Pulmonary artery endothelial cell (primary cell): Measurements from ENCODE around the gene WNT11. TPM values are rescaled to one million over a fixed set of nuclear protein-coding genes. Genes with fewer than 3 reads are reported as not detected.

Source experiments
- DNase-seq: peaks from one replicate; pipeline ENCODE4 v3.0.0-alpha.2; 2011; ENCODE audit warnings: low read depth, low spot score
- total RNA-seq: library from RNA; depleted of rRNA; stranded (reverse); fragments of >200 nt; gene quantifications from 2 replicates; pipeline ENCODE4 v1.2.3, GENCODE V29; 2014

Gene WNT11
- total RNA-seq, 1 donor from 2014 or later: not detected

DNA sequence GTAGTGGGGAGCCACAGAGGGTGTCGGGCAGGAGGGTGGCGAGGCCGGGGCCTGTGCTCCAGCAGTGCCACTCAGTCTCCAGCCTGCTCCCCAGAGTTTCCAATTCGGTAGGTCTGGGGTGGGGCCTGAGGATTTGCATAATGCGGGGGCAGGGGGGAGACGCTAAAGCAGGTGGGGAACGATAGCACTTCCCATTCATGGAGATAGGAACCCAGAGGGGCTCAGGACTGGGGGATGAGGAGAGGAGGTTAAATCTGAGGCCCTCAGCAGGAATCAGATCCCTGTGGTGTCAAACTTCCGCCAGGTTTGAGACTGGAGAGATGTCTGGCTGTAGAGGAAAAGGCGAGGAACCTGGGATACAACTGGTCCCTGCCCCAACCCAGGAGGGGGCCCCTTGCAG is 29.8 kb downstream of the WNT11 start:
- DNase-seq: no peak

DNA sequence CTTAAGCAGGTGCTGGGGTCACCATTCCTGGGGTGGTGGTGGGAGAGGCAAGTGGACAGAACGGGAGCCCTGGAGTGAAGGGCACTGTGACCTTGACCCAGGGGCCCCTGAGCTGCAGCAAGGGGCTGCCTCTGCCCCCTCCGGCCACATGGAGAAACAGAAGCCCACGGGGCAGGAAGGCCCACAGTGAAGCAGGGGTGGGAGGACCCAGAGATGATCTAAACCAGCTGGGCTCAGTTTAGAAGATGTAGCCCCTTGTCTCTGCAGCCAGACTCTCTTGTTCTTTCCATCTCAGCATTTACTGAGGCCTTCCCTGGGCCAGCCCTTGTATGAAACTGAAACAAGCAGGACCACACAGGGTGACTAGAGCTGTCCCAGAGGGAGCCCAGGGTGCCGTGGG is 30.5 kb downstream of the WNT11 start:
- no peak for DNase-seq

GRCh38 chr11:76174330-76174729 is 32.0 kb downstream of the WNT11 start:
- DNase-seq: no peak

GRCh38 chr11:76173663-76174062 is 32.6 kb downstream of the WNT11 start:
- DNase-seq: no peak

DNA sequence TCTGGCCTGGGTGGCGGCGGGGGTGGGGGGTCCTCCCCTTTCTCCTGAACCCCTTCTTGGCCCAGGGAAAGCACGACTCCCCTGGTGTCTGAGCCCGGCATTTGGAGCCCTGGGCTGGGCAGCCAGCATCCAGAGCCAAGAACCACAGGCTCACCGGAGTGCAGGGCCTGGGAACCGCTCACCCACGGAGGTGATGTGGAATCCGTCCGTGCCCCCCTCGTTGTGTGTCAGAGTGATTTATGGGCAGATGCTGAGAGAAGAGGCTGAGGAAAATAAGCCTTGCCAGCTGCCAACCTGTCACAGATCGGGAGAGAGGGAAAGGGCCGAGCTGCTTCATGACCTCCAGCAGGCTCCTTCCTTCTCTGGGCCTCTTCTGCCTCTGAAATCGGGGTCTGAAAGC is 33.7 kb downstream of the WNT11 start:
- no peak for DNase-seq

DNA sequence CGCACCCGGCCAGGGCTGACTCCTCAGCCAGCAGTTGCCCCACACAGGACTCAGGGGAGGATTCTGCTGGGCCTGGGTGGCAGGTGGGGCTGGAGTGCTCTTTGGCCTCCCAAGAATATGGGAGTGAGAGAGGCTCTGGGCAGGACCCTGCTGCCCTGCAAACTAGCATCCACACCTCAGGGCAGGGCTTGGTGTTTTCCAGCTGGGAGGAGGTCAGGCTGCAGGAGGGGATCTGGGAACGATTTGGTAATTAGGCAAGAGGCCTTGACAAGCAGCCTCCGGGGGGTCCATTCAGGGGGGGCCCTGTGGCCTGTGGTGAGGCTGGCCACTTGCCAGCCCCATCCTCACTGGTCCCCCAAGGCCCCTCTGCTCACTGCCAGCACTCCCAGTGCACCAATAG is 35.8 kb downstream of the WNT11 start:
- DNase-seq: no peak

DNA sequence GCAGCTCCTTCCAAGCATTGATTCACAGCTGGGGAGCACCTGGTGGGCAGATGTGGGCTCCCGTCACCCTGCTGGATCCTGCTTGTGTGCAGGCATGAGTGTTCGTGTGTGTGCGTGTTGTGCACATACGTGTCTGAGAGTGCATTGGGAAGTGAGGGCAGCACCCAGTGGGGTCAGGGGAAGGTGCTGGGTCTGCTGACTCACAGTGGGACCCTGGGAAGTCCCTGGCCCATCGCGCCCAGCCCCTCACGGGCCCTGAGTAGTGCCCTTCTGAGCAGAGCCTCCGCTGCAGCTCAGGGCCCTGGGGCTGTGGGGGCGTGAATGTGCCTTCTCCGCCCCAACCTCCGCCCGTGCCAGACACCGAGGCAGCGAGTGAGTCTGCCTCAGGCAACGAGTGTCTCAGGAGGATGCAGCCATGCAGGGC is 36.8 kb downstream of the WNT11 start:
- DNase-seq: no peak

- DNase-seq: no peak
Observed at GRCh38 chr11:76167590-76167989, 38.7 kb downstream of the WNT11 start.

- DNase-seq: no peak
Observed at GRCh38 chr11:76166314-76166713, 40.0 kb downstream of the WNT11 start.

DNA sequence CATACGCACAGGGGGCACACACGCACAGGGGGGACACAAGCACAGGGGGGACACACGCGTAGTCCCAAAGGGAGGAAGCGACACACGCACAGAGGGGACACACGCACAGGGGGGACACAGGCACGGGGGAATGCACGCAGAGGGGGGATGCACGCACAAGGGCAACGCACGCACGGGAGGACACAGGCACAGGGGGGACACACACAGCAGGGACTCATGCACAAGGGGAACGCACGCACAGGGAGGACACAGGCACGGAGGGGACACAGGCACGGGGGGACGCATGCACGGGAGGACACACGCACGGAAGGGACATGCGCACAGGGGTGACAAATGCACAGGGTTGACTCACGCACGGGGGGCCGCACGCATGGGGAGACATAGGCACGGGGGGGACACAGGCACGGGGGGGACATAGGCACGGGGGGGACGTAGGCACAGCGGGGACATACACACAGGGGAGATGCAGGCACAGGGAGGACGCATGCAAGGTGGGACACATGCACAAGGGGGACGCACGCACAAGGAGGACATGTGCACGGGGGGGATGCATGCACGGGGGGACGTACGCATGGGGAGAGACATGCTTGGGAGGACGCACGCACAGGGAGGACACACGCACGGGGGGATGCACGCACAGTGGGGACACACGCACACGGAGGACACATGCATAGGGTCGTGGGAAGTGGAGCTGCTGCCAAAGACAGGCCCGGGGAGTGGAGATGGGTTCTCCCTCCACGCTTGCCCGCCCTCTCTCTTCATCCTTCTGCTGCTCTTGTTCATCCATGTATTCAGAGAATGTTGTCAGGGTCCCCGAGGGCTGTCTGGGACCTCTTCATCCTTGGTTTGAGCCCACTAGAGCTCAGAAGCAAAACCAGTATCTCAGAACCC is 41.2 kb downstream of the WNT11 start:
- no peak for DNase-seq

DNA sequence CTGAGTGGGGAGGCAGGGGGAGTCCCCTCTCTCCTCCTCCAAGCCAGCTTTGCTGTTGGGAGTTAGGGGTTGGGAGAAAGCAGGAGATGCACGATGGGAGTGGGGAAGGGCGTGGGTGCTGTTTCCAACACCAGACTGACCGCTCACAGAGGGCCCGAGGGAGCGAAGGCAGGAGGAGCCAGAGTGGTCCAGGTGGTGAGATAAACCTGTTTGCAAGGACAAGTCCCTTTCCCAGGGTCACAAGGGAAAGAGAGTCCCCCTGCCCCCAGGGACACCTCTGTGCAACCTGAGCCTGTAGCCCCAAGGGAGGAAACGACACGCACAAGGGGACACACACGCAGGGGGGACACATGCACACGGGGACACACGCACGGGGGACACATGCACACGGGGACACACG is 42.2 kb downstream of the WNT11 start:
- no peak for DNase-seq

DNA sequence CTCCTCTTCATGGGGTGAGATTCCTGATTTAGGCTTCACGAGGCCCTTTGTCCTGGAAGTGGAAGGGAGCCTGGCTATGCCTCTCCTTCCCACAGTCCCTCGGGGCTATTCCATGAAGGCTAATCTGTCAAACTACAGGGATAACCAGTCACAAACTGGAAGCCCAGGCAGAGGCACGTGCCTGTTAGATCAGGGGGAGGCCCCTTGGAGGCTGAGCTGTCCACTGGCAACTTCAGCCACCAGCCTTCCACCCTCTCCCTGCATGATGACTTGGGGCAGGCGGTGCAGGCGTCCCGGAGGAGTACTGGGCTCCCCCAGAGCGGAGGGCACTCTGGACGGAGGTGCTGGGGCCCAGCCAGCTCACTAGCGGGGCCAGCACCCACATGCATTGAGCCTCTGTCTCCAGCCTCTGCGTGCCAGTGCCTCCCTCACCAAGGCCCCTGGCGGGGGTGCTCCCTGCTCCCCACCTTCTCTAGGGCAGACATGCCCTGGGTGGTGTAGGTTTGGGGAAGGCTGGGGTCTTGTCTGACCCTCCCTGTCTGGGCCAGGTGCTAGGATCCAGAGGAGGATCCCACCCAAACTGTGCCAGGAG is 42.9 kb downstream of the WNT11 start:
- DNase-seq: no peak

- DNase-seq: no peak
Observed at GRCh38 chr11:76162336-76163288, 43.7 kb downstream of the WNT11 start.

DNA sequence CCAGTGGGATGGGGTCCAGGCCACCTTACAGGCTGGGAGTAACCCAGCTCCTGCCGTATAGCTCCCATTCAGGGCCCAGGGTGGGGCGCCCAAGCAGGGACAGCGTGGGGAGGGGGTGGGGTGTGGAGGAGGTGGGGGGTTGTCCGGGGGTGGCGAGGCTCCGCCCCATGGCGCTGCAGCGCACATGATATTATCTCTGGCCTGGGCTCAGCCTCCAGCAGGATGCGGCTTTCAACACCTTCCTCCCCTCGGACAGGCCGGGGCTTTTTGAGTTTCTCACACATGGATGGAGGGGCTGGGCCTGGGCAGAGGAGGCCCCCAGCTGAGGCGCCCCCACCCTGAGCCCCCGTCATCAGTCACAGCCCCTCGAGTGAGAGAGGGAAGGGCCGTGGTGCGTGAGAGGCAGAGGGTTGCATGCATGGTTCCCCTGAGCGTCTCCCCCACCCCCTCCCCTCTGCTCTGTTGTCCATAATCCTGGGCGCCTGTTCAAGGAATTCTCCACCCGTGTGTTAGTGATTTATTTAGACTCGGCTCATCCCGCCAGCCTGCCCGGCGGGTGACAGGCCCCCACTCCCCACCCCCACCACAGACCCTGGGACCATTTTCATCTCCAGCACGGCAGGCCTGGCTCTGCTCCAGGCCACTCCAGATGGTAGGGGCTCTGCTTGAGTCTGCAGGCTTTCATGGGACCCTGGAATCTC is 44.9 kb downstream of the WNT11 start:
- no peak for DNase-seq

- no peak for DNase-seq
Observed at GRCh38 chr11:76160856-76161255, 45.4 kb downstream of the WNT11 start.

DNA sequence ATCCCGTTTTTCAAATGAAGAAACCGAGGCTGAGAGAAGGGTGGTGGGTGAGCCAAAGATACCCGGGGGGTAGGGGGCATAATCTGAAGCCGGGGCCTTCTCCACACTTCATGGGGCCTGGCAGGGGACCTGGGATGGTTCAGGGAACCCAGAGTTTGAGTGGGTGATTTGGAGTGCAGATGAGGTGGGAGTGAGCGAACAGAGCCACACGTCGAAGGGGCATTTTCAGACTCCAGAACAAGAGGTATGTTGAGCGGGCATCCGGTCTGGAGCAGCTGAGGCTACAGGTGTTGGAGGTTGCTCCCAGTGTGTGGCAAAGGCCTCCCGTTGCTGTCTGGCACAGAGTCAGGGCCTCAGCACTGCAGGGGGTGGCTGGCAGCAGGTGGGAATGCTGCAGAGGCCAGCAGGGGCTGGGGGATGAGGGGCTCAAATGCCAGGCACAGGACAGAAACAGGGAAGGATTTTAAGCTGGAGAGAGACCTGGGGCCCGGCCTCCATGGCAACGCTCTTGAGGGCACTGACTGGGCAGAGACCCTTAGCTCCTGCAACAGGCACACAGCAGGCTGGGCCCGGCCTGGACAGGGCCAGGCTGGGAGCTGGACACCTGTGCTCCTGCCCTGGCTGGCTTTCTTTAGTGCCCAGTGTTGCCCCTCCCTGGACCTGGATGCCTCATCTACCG is 46.2 kb downstream of the WNT11 start:
- no peak for DNase-seq

GRCh38 chr11:76159303-76159937 is 46.9 kb downstream of the WNT11 start:
- DNase-seq: no peak

GRCh38 chr11:76158394-76159302 is 47.7 kb downstream of the WNT11 start:
- no peak for DNase-seq

DNA sequence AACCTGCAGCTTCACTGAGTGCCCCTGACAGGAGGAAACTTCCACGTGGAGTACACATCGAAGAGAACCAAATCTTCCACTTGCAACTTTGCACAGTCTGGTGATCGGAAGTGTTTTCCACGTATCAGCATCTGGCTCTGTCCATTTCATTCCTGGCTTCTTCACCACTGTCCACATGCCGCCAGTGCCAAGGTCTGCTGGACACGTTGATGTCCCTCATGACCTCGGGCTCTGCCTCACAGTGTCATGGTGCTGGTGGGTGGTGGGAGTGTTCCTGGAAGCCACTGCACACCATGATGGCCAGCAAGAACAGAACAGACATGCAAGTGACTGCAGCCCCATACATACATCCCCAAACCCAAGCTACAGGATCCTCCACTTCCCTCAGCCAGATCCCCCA is 48.4 kb downstream of the WNT11 start:
- no peak for DNase-seq
